GM12801 (cell line): ENCODE measurements around the gene SCARB2.

Source experiments
- CTCF ChIP-seq: IDR thresholded peaks from one replicate; pipeline ENCODE4 v1.5.1; 2011; ENCODE audit warnings: control low read depth; ENCODE audit not compliant: insufficient read length; ENCODE audit errors: extremely low read depth

The SCARB2 gene

GRCh38 chr4:76251441-76252270 lies 38.0 kb upstream of the SCARB2 start, which contains the start of gene FAM47E:
Gene FAM47E, plus strand, starts transcription at chr4:76251721. Its CDS starts 26 bp downstream, at chr4:76251747.
- no peak for TF ChIP-seq CTCF

- no peak for TF ChIP-seq CTCF
These were observed 37.3 kb upstream of the SCARB2 start for GRCh38 chr4:76250962-76251361.

DNA sequence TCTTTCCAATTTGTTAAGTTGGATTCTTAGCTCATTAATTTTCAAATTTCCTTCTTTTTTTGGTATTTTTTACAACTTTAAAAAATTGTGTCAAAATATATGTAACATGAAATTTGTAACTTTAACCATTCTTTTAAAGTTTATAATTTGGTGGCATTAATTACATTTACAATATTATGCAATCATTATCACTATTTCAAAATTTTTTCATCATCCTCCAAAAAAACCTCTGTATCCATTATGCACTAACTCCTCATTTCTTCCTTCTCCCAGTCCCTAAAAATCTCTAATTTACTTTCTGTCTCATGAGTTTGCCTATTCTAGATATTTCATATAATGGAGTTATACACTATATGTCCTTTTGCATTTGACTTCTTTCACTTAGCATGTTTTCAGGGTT lies 33.2 kb upstream of the SCARB2 start:
- TF ChIP-seq CTCF = no peak

- no peak for TF ChIP-seq CTCF
These were observed 32.4 kb upstream of the SCARB2 start for GRCh38 chr4:76246025-76246424.

DNA sequence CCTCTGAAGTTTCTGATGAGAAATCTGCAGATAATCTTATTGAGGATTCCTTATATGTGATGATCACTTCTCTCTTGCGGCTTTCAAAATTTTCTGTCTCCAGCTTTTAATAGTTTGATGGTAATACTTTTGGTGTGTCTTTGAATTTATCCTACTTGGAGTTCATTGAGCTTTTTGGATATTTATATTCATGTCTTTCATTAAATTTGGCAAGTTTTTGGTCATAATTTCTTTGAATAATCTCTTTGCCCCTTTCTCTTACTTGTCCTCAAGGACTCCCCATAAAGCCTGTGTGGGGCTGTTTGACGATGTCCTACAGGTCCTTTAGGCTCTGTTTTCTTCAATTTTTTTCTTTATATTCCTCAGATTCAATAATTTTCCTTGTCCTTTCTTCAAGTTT lies 26.6 kb upstream of the SCARB2 start:
- TF ChIP-seq CTCF = no peak

GRCh38 chr4:76238701-76239100 lies 25.1 kb upstream of the SCARB2 start:
- TF ChIP-seq CTCF = no peak

GRCh38 chr4:76238236-76238635 lies 24.6 kb upstream of the SCARB2 start:
- TF ChIP-seq CTCF = no peak
